Renal cortex interstitium (tissue), 15 donors: Measurements from ENCODE around the gene PLEKHG4. TPM values are rescaled to one million over a fixed set of nuclear protein-coding genes. Genes with fewer than 3 reads are reported as not detected.

Experiments used
- DNase-seq, 11 donors: peaks; one replicate each; pipeline ENCODE4 v3.0.0-alpha.2; 2013; ENCODE audit warnings: low read depth in 9 of 11, low spot score in 4 of 11; ENCODE audit errors: extremely low read depth in 1 of 11
- long read RNA-seq, 16 experiments: transcript quantifications; one replicate each; lab custom pipeline, GENCODE V29; 2026
- polyA plus RNA-seq, 3 donors: library from polyadenylated mRNA; unstranded; fragments of 120-200 nt; gene quantifications; one replicate each; pipeline ENCODE4 v1.2.1, GENCODE V29; 2013; ENCODE audit not compliant: insufficient read length in 3 of 3

PLEKHG4 gene, protein sequence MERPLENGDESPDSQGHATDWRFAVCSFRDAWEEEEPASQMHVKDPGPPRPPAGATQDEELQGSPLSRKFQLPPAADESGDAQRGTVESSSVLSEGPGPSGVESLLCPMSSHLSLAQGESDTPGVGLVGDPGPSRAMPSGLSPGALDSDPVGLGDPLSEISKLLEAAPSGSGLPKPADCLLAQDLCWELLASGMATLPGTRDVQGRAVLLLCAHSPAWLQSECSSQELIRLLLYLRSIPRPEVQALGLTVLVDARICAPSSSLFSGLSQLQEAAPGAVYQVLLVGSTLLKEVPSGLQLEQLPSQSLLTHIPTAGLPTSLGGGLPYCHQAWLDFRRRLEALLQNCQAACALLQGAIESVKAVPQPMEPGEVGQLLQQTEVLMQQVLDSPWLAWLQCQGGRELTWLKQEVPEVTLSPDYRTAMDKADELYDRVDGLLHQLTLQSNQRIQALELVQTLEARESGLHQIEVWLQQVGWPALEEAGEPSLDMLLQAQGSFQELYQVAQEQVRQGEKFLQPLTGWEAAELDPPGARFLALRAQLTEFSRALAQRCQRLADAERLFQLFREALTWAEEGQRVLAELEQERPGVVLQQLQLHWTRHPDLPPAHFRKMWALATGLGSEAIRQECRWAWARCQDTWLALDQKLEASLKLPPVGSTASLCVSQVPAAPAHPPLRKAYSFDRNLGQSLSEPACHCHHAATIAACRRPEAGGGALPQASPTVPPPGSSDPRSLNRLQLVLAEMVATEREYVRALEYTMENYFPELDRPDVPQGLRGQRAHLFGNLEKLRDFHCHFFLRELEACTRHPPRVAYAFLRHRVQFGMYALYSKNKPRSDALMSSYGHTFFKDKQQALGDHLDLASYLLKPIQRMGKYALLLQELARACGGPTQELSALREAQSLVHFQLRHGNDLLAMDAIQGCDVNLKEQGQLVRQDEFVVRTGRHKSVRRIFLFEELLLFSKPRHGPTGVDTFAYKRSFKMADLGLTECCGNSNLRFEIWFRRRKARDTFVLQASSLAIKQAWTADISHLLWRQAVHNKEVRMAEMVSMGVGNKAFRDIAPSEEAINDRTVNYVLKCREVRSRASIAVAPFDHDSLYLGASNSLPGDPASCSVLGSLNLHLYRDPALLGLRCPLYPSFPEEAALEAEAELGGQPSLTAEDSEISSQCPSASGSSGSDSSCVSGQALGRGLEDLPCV
- polyA plus RNA-seq: 10 to 100 TPM; 13.0 to 17.1 (median 13.1) TPM
- long read RNA-seq, donor 1, full-length matches to known transcripts: 4 of 4 reads
- long read RNA-seq, donor 1, partial matches to known transcripts: 0 of 4 reads
- long read RNA-seq, donor 1, other reads (novel, unspliced or antisense): 0 of 4 reads
- long read RNA-seq, donor 2: 0 reads
- long read RNA-seq, donor 3, full-length matches to known transcripts: 1 of 1 reads
- long read RNA-seq, donor 3, partial matches to known transcripts: 0 of 1 reads
- long read RNA-seq, donor 3, other reads (novel, unspliced or antisense): 0 of 1 reads
- long read RNA-seq, donor 4, full-length matches to known transcripts: 1 of 1 reads
- long read RNA-seq, donor 4, partial matches to known transcripts: 0 of 1 reads
- long read RNA-seq, donor 4, other reads (novel, unspliced or antisense): 0 of 1 reads
- long read RNA-seq, donor 5: 0 reads
- long read RNA-seq, donor 6, partial matches to known transcripts: 0 of 2 reads
- long read RNA-seq, donor 6, other reads (novel, unspliced or antisense): 0 of 2 reads
- long read RNA-seq, donor 7: 0 reads
- long read RNA-seq, donor 8: 0 reads
- long read RNA-seq, donor 9, full-length matches to known transcripts: 1 of 1 reads
- long read RNA-seq, donor 9, partial matches to known transcripts: 0 of 1 reads
- long read RNA-seq, donor 9, other reads (novel, unspliced or antisense): 0 of 1 reads
- long read RNA-seq, donor 10, partial matches to known transcripts: 0 of 1 reads
- long read RNA-seq, donor 10, other reads (novel, unspliced or antisense): 0 of 1 reads
- long read RNA-seq, donor 11, partial matches to known transcripts: 0 of 1 reads
- long read RNA-seq, donor 11, other reads (novel, unspliced or antisense): 0 of 1 reads
- long read RNA-seq, donor 12, partial matches to known transcripts: 0 of 1 reads
- long read RNA-seq, donor 12, other reads (novel, unspliced or antisense): 0 of 1 reads
- long read RNA-seq, donor 13: 0 reads
- long read RNA-seq, donor 14, partial matches to known transcripts: 0 of 1 reads
- long read RNA-seq, donor 14, other reads (novel, unspliced or antisense): 0 of 1 reads
- long read RNA-seq, donor 15: 0 reads
- long read RNA-seq, donor 16, partial matches to known transcripts: 0 of 1 reads
- long read RNA-seq, donor 16, other reads (novel, unspliced or antisense): 0 of 1 reads

DNA sequence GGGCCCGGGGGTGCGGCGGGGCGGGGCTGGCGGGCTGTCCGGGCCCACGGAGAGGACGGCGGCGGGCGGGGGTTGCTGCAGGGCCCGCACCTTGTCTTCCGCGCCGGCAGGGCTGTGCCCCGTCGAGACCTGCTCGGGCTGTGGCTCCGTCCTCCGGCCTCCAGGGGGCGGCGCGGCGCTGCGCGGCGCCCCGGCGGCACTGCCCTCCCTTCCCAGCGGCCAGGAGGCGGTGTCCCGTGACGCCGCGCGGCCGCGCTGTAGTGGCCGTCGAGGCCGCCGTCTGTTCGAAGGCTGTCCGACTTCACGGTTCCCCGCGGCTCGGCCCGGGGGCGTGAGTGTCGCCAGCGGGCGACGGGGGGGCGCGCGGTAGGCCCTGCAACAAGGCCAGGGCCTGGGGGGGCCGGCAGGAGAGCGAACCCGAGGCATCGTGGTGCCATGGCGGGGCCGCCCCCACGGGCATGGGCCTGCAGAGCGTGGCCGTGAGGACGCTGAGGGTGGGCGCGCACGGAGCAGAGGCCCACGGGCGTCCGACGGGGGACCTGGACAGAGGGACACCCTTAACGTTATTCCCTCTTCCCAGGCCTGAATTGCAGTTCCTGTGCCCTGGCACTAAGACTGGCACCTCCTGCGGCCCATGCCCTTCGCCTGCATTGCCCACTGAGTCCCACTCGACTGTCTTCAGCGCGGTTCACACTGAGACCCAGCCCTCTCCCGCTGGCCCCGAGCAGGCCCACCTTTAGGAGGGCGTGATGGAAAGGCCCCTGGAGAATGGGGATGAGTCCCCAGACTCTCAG lies at the start of gene PLEKHG4:
Gene PLEKHG4 (plus strand): TSS at position 237 of the 794 bp plus-strand sequence. CDS start 513 bp downstream, at position 750.
- peak; percentile 31 to 74 (median 64) for DNase-seq

DNA sequence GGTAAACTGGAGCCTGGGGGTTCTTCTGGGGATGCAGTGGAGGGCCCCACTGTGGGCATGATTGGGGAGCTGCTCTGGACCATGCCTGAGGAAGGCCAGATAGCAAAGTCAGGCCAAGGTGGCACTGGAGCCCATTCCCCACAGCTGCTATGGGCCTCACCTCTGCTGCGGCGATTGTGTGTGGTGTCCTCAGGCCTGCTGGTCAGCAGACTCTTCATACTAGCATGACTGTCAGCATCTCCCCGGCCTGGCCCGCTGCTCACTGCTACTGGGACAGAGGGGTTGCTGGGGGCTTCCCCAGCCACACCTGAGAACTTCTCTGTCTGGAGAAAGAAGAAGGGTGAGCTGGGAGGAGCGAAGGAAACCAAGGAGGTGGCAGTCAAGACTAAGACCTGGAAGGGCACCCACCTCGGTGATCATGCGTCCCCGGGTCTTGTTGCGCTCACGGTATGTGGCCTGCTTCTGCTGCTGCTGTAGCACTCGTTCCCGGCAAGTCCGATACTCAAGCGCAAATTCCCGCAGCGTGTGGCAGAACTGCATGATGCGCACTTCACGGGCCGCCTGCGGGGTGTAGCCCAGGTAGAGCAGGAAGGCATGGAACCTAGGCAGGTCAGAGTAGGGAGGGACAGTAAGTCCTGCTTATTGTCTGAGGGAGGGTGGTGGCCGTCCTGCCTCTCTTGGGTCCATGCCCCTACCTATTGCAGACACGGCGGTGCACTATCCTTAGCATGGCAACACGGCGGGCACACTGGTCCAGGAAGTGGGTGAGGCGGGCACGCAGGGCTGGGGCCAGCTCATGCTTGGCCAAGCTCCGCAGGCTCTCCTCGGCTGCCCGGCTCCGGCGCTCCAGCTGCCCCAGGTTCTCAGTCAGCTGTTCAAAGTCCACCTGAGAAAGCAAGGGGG lies 49.2 kb upstream of the PLEKHG4 start:
- no peak for DNase-seq

DNA sequence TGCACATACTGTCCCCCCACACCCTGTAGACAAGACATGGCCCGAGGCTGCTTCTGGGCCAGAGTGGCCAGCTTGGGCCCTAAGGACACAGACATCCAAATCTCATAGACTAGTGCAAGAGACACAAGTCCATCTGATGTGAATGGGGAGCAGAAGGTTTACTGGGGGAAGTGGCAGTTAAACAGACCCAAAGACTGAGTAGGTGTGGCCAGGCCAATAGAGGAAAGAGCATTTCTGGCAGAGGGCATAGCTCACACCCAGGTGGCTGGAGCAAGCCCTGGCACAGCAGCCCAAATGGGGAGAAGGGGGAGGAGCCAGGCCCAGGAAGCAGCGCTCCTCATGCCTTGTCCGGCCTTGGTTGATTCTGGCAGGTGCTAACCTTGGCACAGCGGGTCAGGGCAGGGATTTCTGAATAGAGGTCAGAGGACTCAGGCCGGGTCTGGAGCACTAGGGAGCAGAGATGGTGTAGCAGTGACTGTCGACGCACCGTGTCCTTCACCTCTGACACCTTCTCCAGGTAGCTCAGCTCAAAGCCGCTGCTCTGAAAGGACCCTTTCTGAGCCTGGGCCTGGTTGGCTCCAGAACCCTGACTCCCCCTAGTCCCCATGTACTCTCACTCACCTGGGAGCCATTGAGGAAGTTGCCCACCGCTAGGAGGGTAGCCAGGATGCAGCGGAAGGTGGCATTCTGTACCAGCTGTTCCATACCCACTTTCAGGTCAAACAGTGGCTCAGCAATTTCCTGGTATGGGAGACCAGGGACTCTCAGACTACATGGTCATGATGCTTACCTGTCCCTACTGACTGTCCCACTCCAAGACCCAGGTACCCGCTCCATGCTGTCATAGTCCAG lies 48.3 kb upstream of the PLEKHG4 start:
- DNase-seq: no peak

DNA sequence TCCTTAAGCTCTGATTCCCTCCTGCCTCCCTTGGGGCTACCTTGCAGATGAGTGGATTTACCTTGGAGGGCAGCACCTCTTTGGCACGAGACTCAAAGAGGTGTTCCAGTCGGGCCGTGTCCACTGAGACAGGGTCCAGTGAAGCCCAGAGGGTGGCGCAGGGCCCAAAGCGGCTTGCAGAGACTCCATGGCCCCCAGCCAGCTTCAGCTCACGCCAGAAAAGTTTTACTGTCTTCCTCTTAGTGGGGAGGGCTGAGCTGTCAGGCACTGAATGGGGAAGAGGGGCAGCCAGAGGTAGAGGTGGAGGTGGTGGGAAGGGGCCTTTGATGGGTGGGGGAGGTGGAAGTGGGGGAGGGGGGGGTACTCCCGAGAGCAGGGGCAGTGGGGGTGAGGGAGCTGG lies 45.7 kb upstream of the PLEKHG4 start:
- no peak for DNase-seq

DNA sequence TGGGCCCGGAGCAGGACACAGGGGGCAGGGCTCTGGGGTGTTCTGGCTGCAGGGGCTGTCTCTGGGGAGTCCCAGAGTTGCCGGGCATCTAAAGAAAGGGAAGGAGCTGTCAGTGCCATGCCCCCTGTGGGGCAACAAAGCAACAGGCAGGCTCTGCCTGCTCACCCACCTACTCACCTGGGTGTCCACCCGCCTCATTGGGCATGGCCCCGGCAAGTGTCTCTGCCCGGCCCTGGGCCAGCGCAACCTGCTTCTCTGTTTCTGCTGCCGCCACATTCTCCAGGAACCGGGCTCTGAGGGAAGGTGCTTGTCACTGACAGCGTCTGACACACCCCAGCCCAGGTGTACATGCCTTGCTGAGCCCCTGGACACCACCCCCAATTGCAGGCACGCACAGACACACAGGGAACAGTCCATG lies 45.1 kb upstream of the PLEKHG4 start:
- DNase-seq: no peak

DNA sequence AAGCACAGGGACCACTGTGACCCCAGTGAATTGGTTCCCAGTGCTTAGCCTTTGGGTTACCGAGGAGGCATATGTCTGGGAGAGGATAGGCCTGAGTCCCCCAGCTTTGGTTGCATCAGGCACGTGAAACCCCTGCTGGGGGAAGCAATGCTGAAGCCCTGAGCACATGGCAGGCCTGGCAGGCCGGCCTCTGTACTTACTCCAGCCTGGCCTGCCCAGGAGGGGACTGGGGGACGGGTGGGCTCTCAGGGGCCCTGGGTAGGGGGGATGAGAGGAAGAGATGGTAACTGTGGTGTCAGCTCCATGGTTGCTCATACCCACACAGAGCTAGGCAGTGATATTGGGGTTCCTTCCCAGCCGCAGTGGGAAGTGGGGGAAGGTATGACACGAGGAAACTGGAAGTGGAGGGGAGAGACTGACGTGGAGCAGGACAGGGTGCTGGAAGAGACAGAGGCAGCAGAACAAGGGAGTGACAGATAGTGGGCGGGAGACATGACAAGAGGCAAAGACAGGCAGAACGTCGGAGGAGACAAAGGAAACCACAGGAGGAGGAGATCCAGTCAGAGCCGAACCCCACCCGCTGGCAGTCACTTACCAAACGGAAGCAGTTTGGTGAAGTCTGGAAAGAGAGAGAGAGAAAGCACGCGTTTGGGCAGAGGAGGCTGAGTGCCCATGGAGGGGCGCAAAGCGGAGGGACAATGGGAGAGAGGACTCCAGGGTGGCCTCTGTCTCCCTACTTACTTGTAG lies 43.3 kb upstream of the PLEKHG4 start:
- no peak for DNase-seq

DNA sequence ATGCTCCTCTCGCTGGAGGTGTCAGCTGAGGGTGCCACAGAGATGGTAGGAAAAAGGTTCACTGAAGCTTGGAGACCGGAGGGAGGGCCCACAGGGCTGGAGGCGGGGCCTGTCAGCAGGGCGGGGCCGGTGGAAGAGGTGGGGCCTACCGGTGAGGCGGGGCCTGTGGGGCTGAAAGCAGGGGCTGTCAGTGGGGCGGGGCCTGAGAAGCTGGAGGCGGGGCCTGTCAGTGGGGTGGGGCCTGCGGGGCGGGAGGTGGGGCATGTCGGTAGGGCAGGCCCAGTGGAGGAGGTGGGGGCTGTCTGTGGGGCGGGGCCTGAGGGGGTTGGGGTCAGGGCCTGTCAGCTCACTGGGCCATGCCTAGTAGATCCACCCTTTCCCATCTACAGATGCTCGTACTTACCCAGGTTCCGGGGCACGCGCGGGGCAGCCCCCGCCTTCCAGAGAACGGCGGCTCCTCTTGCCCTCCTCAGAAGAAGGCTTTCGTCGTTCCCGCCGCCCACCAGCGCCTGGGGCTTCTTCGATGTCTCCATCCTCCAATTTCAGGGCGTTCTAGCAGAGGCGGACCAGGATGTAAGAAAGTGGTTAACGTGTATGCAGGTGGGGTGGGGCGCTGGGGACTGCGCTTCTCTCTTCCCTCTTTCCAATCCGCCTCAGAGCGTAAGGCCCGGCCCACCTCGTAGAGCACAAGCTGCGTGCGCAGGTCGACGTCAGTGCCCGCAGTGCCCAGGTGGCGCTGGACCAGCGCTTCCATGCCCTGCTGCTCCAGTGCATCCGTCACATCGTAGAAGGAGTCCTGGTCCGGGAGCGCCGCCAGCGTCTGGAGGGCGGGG lies 42.6 kb upstream of the PLEKHG4 start:
- no peak for DNase-seq

DNA sequence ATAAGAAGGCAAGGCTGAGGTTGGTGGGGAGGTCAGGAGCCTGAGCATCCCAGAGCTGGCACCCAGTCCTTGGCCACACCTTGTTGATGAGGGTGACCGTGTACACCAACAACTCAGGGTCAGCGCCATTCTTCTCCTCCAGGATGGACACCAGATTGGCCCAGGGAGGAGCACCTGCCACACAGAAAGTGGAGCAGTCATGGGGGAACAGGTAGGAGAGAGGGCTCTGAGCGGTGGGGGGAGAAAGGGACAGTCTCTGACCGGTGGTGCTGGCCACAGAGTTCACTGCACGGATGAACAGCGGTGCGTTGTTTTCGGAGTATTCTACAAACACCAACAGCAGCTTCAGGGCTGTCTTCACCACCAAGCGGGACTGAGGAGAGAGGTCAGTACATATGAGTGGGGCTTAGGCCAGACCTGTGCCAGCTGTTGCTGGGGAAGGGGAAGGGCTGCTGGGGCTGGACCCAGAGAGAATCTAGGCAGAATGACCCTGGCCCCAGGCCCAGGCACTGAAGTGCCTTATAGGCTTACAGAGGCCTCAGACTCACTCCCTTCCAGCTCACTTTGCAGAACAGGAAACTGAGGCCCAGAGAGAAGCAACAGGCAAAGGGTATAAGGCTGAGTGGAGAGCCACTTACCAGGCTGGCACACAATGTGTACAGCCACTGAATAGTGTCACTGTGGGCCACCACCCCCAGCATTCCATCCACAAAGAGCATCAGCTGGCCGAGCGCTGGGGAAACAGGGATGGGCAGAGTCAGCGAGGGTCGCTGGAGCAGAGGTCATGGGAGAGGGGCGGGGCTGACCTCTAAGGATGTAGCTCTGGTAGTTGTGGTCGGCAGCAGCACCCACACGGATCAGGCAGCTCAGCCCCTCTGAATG lies 41.7 kb upstream of the PLEKHG4 start:
- DNase-seq: no peak

DNA sequence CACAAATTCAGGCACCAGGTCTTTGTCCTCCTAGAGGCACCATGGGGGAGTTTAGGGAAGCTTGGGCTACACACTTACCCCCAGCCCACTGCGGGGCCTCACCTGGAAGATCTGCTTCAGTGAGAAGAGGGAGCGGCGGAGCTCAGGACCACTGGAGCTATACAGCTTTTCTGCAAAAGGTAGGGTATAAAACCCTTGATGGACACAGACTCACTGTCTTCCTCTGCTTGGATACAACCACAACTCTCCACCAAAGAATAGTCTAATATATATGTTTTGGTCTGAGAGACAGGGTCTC lies 41.1 kb upstream of the PLEKHG4 start:
- DNase-seq: no peak

DNA sequence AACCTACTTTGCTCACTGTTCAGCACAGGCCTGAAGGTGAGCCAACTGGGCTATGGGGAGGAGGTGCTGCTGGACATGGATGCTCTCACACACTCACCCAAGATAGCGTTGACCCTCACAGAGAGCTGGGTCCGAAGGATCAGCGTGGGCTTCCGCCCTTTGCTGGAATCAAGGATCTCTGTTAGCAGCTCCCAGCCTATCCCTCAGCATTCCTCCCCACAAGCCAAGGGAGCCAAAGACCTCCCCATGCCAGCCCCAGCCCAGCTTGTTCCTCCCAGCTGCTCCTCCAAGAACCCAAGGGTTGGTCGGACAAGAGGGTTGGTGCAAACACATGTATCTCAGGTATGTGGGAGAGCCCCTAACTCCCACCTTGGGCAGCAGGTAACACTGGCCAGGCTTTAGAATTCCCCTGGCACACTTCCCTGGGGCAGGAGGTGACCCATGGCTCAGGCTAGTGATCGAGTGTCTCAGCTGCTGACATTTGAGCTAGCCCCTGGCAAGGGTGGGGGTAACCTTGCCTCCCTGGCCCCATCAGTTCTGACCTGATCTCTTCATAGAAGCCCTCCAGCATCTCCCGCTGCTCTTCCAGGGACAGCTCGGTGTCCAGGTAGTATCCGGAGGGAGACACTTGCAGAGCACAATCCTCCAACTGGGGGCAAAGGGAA lies 40.4 kb upstream of the PLEKHG4 start:
- DNase-seq: no peak

DNA sequence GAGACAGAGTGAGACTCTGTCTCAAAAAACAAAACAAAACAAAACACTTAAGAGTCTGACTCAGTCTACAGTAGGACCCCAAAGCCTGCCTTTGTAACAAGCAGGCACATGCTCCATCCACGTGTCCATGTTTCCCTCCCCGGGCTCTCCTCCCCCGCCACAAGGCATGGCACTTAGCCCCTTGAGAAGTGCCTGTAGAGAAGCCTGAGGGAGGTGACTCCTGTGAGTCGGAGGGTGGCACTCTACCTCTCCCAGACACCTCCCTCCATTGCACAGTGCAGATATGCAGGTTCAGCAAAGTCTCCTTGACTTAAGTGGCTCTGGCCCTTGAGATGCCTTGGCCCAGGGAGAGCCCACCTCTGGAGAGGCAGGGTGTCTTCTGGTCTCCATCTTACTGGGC lies 38.8 kb upstream of the PLEKHG4 start:
- DNase-seq: no peak
